Activated CD8-positive, alpha-beta memory T cell treated with anti-CD3 and anti-CD28 coated beads, Interleukin-2, amount 10 ng/mL, durations not matched to agents 7 days and 5 days (primary cell): ENCODE data around the gene TP53TG5. TPM values are rescaled to one million over a fixed set of nuclear protein-coding genes. Genes with fewer than 3 reads are reported as not detected.

Experiments used
- ATAC-seq: fragments of 150-1000 bp; cut with Tn5 transposase; one replicate; pipeline ENCODE4 v1.10.0; 2021; ENCODE audit warnings: moderate library complexity
- CTCF ChIA-PET: fragments of 350-600 bp; sonication (Branson Sonifier 250); formaldehyde crosslinking; loops from one replicate; lab custom pipeline; 2021; ENCODE audit warnings: antibody characterized with exemption; lab: Charles Lee
- DNase-seq: peaks from one replicate; pipeline ENCODE4 v3.0.0-alpha.2; 2020
- H3K27ac Mint-ChIP-seq: one replicate; pipeline ENCODE4 v1.8.0; 2021; ENCODE audit warnings: mild to moderate bottlenecking, mixed read lengths
- H3K27me3 Mint-ChIP-seq: one replicate; pipeline ENCODE4 v1.8.0; 2021; ENCODE audit warnings: mixed read lengths
- H3K36me3 Mint-ChIP-seq: one replicate; pipeline ENCODE4 v1.8.0; 2021; ENCODE audit warnings: mild to moderate bottlenecking, mixed read lengths
- H3K4me1 Mint-ChIP-seq: one replicate; pipeline ENCODE4 v1.8.0; 2021; ENCODE audit warnings: mixed read lengths
- H3K4me3 Mint-ChIP-seq: one replicate; pipeline ENCODE4 v1.8.0; 2021; ENCODE audit warnings: mild to moderate bottlenecking, moderate library complexity, mixed read lengths
- H3K9me3 Mint-ChIP-seq: one replicate; pipeline ENCODE4 v1.8.0; 2022; ENCODE audit warnings: low read depth, mixed read lengths
- total RNA-seq, 2 experiments: library from RNA; stranded (reverse); gene quantifications; one replicate each; pipeline ENCODE4 v1.2.3, GENCODE V29; 2021

TP53TG5 gene
- total RNA-seq, 2 experiments from 2014 or later, result 0.15 TPM; not detected in 1

DNA sequence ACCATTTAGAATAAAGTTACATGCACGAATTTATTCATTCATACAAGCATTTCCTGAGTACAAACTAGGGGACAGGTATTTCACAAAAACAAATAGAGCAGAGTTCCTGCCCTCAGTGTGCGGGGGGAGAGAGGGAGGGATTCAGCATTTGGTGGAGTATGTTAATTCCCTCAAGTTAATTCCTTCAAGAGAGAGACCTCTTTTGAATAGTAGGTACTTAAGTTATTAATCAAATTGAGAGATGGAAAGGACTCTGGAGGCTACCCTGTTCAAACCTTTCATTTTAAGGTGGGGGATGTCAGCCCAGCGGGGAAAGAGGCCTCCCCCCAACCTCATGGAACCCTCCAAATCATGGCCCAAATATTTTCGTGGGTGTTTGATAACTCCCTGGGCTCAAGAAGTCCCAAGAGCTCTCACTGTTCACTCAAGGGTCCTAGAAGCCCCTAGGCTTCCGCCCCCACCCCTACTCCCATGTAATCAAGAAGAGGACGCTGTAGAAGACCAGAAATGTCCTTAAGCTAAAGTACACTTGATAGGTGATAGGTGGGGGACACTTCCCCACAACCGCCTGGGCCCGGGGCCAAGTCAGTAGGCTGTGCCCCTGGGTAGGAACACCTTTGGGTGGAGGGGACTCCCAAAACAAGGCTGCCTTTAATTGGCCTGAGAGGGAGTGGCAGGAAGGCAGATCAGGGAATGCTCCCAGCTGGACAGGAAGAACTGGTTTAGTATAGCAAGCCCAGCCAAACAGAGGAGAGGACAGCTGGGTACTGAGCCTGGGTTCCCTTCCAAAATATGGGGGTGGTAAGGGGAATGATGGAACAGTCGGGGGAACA is 32.8 kb downstream of the TP53TG5 start:
- CTCF ChIA-PET, result interaction anchor here (1.1 to 4.3 kb wide), 7 partner anchors 18 to 92 kb away, joined by 3 to 33 read pairs (median 5); partner anchors contain the start of gene SYS1
- no peak overlapping the region for H3K27ac Mint-ChIP-seq

DNA sequence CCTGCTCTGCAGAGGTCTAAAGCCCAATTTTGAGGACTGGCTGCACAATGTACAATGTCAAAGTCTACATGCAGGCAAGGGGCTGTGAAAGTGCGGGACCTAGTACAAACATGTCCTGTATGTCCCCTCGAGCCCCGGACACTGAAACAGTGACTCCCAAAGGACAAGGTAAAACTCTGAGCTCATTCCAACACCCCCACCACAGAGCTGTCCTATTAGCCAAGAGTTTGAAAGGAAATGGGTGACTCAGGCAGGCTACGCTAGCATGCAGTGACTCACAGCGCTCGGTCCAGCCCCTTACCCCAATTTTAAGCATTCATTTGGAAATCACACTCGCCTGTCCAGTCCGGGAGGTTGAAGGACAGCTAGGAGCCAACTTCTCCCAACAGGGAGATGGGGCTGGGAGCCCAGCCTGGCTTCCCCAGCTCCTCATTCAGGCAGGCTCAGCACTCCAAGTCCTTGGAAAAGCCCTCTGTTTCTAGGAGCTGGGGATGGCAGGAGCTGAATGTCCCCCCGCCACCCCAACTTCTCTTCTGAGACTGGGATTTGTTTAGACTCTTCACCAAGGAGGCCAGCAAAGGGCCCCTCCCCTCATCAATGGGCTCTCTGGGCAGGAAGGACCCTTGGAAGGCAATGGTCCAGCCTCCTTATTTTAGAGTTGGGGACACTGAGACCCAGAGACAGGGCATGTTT is 33.8 kb downstream of the TP53TG5 start:
- no peak for ATAC-seq
- DNase-seq, result no peak
- Mint-ChIP-seq H3K4me3 (no peak overlapping the region), H3K4me1 (peaks cover 46% of the 10 kb centered on the region), H3K27ac (no peak overlapping the region), H3K27me3 (no peaks in the 10 kb centered on the region), H3K36me3 (no peaks in the 10 kb centered on the region), H3K9me3 (no peaks in the 10 kb centered on the region)
- CTCF ChIA-PET, result interaction anchor here (0.7 to 1.3 kb wide), 9 partner anchors 9 to 107 kb away, joined by 3 to 5 read pairs (median 4); partner anchors contain the start of gene SYS1

More for the DNA sequence above, 32.8 kb downstream of the TP53TG5 start:
- ATAC-seq, result no peak
- H3K27me3 Mint-ChIP-seq, result no peaks in the 10 kb centered on the region
- no peaks in the 10 kb centered on the region for H3K36me3 Mint-ChIP-seq
- no peaks in the 10 kb centered on the region for H3K9me3 Mint-ChIP-seq
- no peak overlapping the region for H3K4me3 Mint-ChIP-seq
- H3K4me1 Mint-ChIP-seq, result peaks cover 45% of the 10 kb centered on the region
- DNase-seq, result no peak

GRCh38 chr20:45343532-45344167 is 34.5 kb downstream of the TP53TG5 start:
- no peak for ATAC-seq
- no peaks in the 10 kb centered on the region for H3K9me3 Mint-ChIP-seq
- no peaks in the 10 kb centered on the region for H3K27me3 Mint-ChIP-seq
- H3K4me3 Mint-ChIP-seq, result no peak overlapping the region
- no peak for DNase-seq
- peaks cover 48% of the 10 kb centered on the region for H3K4me1 Mint-ChIP-seq
- H3K27ac Mint-ChIP-seq, result no peak overlapping the region
- CTCF ChIA-PET, result interaction anchor here (0.7 to 1.3 kb wide), 8 partner anchors 8 to 108 kb away, joined by 3 to 5 read pairs (median 4); partner anchors contain the start of gene SYS1
- no peaks in the 10 kb centered on the region for H3K36me3 Mint-ChIP-seq

- Mint-ChIP-seq H3K4me3 (no peak overlapping the region), H3K36me3 (no peaks in the 10 kb centered on the region), H3K27me3 (no peaks in the 10 kb centered on the region), H3K9me3 (no peaks in the 10 kb centered on the region), H3K4me1 (peaks cover 45% of the 10 kb centered on the region), H3K27ac (no peak overlapping the region)
- no peak for ATAC-seq
- no peak for DNase-seq
- CTCF ChIA-PET, result interaction anchor here (0.9 to 1.0 kb wide), 4 partner anchors 8 to 109 kb away, joined by 3 read pairs; partner anchors contain the start of gene SYS1
Measured at GRCh38 chr20:45342855-45343531, 35.1 kb downstream of the TP53TG5 start.

DNA sequence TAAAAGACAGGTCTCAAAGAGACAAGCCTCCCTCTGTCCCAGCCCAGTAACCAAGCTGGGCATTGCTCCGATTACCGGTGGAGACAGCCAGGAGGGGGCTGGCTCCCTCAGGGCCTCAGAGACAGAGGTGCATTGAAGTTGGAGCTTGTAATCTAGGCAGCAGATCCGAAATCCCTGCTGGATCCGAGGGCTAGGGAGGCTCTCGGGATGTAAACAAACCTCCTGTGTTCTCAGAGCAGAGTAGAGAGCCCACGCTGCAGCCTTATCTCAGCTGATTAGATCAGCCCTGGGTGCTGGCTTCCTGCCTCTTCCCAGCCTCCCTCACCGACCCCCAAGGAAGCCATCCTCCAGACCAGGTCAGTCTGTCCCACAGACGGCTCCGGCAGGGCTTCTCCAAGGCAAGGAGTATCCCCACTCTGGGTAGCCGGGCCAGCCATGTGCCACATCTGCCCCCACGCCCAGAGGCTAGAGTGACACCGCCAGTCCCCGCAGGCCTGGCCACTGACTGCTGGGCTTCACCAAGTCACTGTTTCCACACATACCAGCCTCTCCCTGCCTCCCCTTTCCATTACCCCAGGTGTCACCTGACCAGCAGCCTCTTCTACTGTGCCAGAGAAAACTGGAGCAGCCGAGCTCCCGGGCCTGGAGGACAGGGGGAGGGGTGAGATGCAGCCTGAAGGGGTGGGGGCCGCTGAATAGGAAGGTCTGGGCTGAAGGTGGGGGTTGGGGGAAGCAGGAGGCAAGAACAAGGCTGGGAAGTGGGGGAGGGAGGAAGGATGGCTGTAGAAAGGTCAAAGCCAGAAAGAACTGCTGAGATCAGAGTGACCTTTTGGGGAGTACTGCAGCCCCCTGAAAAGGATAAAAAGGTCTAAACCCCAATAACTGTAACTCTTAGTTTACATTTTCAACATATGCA is 35.9 kb downstream of the TP53TG5 start:
- Mint-ChIP-seq H3K27me3 (no peaks in the 10 kb centered on the region), H3K4me1 (peaks cover 38% of the 10 kb centered on the region), H3K36me3 (no peaks in the 10 kb centered on the region), H3K9me3 (no peaks in the 10 kb centered on the region), H3K4me3 (no peak overlapping the region), H3K27ac (no peak overlapping the region)
- CTCF ChIA-PET, result interaction anchor here (1.0 to 1.6 kb wide), 3 partner anchors 20 to 107 kb away, joined by 3 read pairs; partner anchors contain the start of gene SYS1
- no peak for ATAC-seq
- DNase-seq, result no peak

GRCh38 chr20:45341579-45341938 is 36.6 kb downstream of the TP53TG5 start:
- DNase-seq (no peak), ATAC-seq (no peak)
- Mint-ChIP-seq H3K9me3 (no peaks in the 10 kb centered on the region), H3K27me3 (no peaks in the 10 kb centered on the region), H3K27ac (no peak overlapping the region), H3K36me3 (no peaks in the 10 kb centered on the region), H3K4me1 (peaks cover 31% of the 10 kb centered on the region), H3K4me3 (no peak overlapping the region)
- CTCF ChIA-PET, result interaction anchor here (0.7 to 1.6 kb wide), 3 partner anchors 18 to 108 kb away, joined by 3 read pairs; no protein-coding TSS in a partner anchor

GRCh38 chr20:45340951-45341350 is 37.2 kb downstream of the TP53TG5 start:
- H3K4me1 Mint-ChIP-seq, result peaks cover 25% of the 10 kb centered on the region
- no peak for DNase-seq
- no peaks in the 10 kb centered on the region for H3K36me3 Mint-ChIP-seq
- no peak for ATAC-seq
- CTCF ChIA-PET, result interaction anchor here (0.7 to 1.6 kb wide), 3 partner anchors 17 to 108 kb away, joined by 3 read pairs; no protein-coding TSS in a partner anchor
- no peak overlapping the region for H3K4me3 Mint-ChIP-seq
- no peaks in the 10 kb centered on the region for H3K9me3 Mint-ChIP-seq
- no peak overlapping the region for H3K27ac Mint-ChIP-seq
- H3K27me3 Mint-ChIP-seq, result no peaks in the 10 kb centered on the region

GRCh38 chr20:45340236-45340847 is 37.8 kb downstream of the TP53TG5 start:
- H3K4me1 Mint-ChIP-seq, result peaks cover 21% of the 10 kb centered on the region
- H3K9me3 Mint-ChIP-seq, result no peaks in the 10 kb centered on the region
- H3K27ac Mint-ChIP-seq, result no peak overlapping the region
- no peak for ATAC-seq
- CTCF ChIA-PET, result interaction anchor here (1.1 to 1.2 kb wide), 2 partner anchors 16 to 33 kb away, joined by 3 to 5 read pairs; no protein-coding TSS in a partner anchor
- no peak for DNase-seq
- H3K4me3 Mint-ChIP-seq, result no peak overlapping the region
- H3K36me3 Mint-ChIP-seq, result no peaks in the 10 kb centered on the region
- no peaks in the 10 kb centered on the region for H3K27me3 Mint-ChIP-seq

DNA sequence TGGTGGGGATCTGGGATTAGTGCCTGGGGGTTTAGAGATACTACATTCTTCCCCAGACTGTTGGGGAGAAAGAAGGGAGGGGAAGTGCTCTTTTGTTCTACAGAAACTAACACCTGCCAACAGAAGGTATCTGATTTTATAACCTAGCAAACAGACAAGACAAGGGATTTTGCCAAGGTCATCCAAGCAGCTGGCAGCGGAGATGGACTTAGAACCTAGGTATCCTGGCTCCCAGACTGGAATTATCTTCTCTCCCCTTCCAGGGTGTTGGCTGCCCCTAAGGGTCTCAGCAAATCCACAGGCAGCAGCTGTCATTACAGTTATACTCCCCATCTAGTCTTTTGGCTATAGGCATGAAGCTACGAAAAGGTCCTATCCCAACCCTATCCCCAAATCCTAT is 38.3 kb downstream of the TP53TG5 start:
- Mint-ChIP-seq H3K4me1 (peaks cover 16% of the 10 kb centered on the region), H3K27me3 (no peaks in the 10 kb centered on the region), H3K9me3 (no peaks in the 10 kb centered on the region), H3K4me3 (no peak overlapping the region), H3K27ac (no peak overlapping the region), H3K36me3 (no peaks in the 10 kb centered on the region)
- ATAC-seq (no peak), DNase-seq (no peak)
- CTCF ChIA-PET, result interaction anchor here (1.1 kb wide), 2 partner anchors 34 to 46 kb away, joined by 3 to 5 read pairs; no protein-coding TSS in a partner anchor

DNA sequence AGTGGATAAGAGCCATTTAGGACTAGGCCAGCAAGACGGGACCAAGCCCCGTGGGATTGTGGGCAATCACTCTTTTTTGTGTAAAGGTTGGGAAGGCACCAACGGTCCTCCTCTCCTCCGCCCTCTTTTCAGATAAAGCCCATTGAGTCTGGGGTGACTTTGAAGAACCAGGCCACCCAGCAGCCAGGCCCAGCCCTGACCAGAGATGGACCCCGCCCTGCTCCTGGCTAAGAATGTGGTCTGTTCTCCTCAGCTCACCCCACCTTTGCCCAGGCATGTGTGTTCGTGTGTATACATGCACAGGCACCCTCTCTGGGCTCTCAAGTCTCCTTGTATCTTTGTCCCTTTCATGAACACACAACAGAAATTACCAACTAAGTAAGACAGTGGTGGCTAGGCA is 39.0 kb downstream of the TP53TG5 start:
- CTCF ChIA-PET, result interaction anchor here (1.1 kb wide), 2 partner anchors 35 to 45 kb away, joined by 3 to 5 read pairs; no protein-coding TSS in a partner anchor
- no peak for ATAC-seq

More for the DNA sequence above, 39.0 kb downstream of the TP53TG5 start:
- Mint-ChIP-seq H3K27me3 (no peaks in the 10 kb centered on the region), H3K27ac (no peak overlapping the region), H3K9me3 (no peaks in the 10 kb centered on the region), H3K36me3 (no peaks in the 10 kb centered on the region), H3K4me1 (peaks cover 12% of the 10 kb centered on the region), H3K4me3 (no peak overlapping the region)
- DNase-seq, result no peak
